ENCODE measurements around the gene OR4K5. TPM values are rescaled to one million over a fixed set of nuclear protein-coding genes. Genes with fewer than 3 reads are reported as not detected.

Gene OR4K5
- total RNA-seq, 1 experiment from 2014 or later: not detected

DNA sequence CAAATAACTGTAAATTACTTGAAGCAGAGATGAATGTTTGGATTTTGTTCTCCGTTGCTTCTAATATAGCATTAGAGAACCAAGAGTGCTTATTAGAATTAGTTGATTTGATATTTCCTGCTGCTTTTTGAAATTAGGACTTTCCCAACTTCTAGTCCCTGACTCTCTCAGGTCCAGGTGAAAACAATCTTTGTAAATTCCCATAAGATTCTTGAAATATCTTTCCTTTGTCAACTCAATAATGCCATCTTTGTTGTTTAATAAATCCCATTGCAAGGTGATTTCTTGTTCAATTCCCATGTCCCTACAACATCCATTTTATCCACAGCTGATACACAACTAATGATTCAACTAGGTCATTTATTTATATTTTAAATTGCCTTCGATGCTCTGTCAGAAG, 45.6 kb upstream of the OR4K5 start, which contains the start of gene OR4K2:
Gene OR4K2 (plus strand): TSS at position 301 of the 400 bp plus-strand sequence. CDS start 1,126 bp downstream, outside the sequence.
- Histone ChIP-seq H3K27me3 (ENCODE audit: control insufficient read depth, insufficient read depth, low read length) (no peaks in the 10 kb centered on the region), H3K27ac (ENCODE audit: low read length) (no peak within 1 kb of the TSS), H3K4me1 (ENCODE audit: control insufficient read depth, insufficient read depth, low read length) (no peaks in the 10 kb centered on the region), H3K4me3 (ENCODE audit: low read depth in 2 of 2, low read length in 2 of 2) (no peak within 1 kb of the TSS), H3K36me3 (ENCODE audit: control insufficient read depth, insufficient read depth, low read length) (no peaks in the 10 kb centered on the region), H3K9me3 (ENCODE audit: control insufficient read depth, insufficient read depth, low read depth, low read length) (no peaks in the 10 kb centered on the region)
- no peak for ATAC-seq
- ChIA-PET POLR2A (no interaction called here), CTCF (no interaction called here)
- BruUV-seq (replicated peaks): no TSS peak
- TF ChIP-seq POLR2AphosphoS5 (IDR thresholded peaks at IDR 0.05; ENCODE audit: low read depth, low read length) (no peak), SIN3A (IDR thresholded peaks at IDR 0.05; ENCODE audit: borderline replicate concordance, insufficient read depth, low read depth, low read length) (no peak), TCF7L2 (IDR thresholded peaks at IDR 0.05; ENCODE audit: low read depth, low read length) (no peak)
- TF ChIP-seq, protein P1, sequence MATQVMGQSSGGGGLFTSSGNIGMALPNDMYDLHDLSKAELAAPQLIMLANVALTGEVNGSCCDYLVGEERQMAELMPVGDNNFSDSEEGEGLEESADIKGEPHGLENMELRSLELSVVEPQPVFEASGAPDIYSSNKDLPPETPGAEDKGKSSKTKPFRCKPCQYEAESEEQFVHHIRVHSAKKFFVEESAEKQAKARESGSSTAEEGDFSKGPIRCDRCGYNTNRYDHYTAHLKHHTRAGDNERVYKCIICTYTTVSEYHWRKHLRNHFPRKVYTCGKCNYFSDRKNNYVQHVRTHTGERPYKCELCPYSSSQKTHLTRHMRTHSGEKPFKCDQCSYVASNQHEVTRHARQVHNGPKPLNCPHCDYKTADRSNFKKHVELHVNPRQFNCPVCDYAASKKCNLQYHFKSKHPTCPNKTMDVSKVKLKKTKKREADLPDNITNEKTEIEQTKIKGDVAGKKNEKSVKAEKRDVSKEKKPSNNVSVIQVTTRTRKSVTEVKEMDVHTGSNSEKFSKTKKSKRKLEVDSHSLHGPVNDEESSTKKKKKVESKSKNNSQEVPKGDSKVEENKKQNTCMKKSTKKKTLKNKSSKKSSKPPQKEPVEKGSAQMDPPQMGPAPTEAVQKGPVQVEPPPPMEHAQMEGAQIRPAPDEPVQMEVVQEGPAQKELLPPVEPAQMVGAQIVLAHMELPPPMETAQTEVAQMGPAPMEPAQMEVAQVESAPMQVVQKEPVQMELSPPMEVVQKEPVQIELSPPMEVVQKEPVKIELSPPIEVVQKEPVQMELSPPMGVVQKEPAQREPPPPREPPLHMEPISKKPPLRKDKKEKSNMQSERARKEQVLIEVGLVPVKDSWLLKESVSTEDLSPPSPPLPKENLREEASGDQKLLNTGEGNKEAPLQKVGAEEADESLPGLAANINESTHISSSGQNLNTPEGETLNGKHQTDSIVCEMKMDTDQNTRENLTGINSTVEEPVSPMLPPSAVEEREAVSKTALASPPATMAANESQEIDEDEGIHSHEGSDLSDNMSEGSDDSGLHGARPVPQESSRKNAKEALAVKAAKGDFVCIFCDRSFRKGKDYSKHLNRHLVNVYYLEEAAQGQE (IDR thresholded peaks at IDR 0.05; ENCODE audit: insufficient read depth in 1 of 2, low read depth in 2 of 2, low read length in 1 of 2): no peak
- TF ChIP-seq, protein P2, sequence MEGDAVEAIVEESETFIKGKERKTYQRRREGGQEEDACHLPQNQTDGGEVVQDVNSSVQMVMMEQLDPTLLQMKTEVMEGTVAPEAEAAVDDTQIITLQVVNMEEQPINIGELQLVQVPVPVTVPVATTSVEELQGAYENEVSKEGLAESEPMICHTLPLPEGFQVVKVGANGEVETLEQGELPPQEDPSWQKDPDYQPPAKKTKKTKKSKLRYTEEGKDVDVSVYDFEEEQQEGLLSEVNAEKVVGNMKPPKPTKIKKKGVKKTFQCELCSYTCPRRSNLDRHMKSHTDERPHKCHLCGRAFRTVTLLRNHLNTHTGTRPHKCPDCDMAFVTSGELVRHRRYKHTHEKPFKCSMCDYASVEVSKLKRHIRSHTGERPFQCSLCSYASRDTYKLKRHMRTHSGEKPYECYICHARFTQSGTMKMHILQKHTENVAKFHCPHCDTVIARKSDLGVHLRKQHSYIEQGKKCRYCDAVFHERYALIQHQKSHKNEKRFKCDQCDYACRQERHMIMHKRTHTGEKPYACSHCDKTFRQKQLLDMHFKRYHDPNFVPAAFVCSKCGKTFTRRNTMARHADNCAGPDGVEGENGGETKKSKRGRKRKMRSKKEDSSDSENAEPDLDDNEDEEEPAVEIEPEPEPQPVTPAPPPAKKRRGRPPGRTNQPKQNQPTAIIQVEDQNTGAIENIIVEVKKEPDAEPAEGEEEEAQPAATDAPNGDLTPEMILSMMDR (IDR thresholded peaks at IDR 0.05): no peak
- DNase-seq (ENCODE audit: low read depth, low spot score): no peak
- intact Hi-C loops (cut with micrococcal nuclease; ENCODE audit: unreplicated experiment): no loop called here
- in situ Hi-C loops (cut with HindIII; ENCODE audit: low pct_unique_long_range_greater_than_20kb, low sequenced_read_pairs): no loop called here

DNA sequence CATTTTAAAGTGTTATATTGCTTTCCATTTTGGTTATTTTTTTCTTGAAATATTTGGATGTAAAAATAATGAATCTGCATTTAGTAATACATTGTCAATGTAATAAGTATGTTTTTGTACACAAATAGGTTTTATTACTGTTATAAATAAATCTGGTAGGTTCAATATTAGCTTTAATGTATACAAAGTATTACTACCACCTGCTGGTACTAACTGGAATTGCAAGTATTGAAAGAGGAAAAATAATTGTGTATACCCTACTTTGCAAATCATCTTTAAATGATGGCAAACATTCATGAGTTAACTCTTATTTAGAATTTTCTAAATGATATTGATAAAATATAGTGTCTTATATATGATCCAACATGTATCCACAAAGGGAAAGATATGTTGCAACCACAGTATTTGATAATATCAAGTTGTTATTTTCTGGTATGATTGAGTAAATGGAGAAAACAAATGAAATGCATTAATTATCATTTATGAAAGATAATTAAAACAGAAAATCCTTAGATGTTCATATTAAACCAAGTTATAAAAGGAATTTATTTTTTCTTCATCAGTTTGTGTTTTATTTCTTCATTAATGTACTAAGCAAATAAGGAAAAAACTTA, 42.3 kb upstream of the OR4K5 start:
- Histone ChIP-seq H3K27me3 (ENCODE audit: control insufficient read depth, insufficient read depth, low read length) (no peaks in the 10 kb centered on the region), H3K4me1 (ENCODE audit: control insufficient read depth, insufficient read depth, low read length) (no peaks in the 10 kb centered on the region), H3K9me3 (ENCODE audit: control insufficient read depth, insufficient read depth, low read depth, low read length) (no peaks in the 10 kb centered on the region), H3K27ac (ENCODE audit: low read length) (no peak overlapping the region), H3K36me3 (ENCODE audit: control insufficient read depth, insufficient read depth, low read length) (no peaks in the 10 kb centered on the region), H3K4me3 (ENCODE audit: low read depth in 2 of 2, low read length in 2 of 2) (no peak overlapping the region)
- BruUV-seq (replicated peaks): no TSS peak
- in situ Hi-C loops (cut with HindIII; ENCODE audit: low pct_unique_long_range_greater_than_20kb, low sequenced_read_pairs): no loop called here
- TF ChIP-seq, protein P2 (IDR thresholded peaks at IDR 0.05): peak; percentile 31; the same call in 1 of the 2 replicates
- TF ChIP-seq TCF7L2 (IDR thresholded peaks at IDR 0.05; ENCODE audit: low read depth, low read length): no peak
- no peak for DNase-seq (ENCODE audit: low read depth, low spot score)
- ChIA-PET POLR2A (no interaction called here), CTCF (no interaction called here)
- intact Hi-C loops (cut with micrococcal nuclease; ENCODE audit: unreplicated experiment): no loop called here
- ATAC-seq: no peak
